ENCODE measurements around the gene BARD1.

BARD1 gene

DNA sequence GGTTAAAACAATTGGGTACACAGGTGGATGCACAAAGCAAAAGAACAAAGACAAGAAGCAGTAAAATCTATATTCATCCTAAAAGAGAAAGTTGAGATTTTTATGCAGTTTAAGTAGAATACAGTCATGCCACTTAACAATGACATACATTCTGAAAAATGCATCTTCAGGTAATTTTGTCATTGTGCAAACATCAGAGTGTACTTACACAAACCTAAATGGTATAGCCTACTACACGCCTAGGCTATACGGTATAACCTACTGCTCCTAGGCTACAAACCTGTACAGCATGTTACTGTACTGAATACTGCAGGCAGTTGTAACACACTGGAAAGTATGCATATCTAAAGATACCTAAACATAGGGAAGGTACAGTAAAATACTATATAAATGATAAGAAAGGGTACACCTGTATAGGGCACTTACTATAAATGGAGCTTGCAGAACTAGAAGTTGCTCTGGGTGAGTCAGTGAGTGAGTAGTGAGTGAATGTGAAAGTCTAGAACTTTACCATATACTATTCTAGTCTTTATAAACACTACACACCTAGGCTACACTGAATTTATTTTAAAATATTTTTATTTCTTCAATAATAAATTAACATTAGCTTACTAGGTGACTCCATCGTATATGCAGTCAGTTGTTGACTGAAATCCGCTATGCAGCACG, 132.9 kb downstream of the BARD1 start:
- H4K20me1 ChIP-seq (ENCODE audit: insufficient read depth, low read length) = no peaks in the 10 kb centered on the region
- H3K27ac ChIP-seq (ENCODE audit: low read depth, low read length, poor library complexity, severe bottlenecking) = no peak overlapping the region
- H3K36me3 ChIP-seq (ENCODE audit: insufficient read depth, low read length) = no peaks in the 10 kb centered on the region
- no peak overlapping the region for H3K4me3 ChIP-seq (ENCODE audit: low read depth, low read length, poor library complexity, severe bottlenecking)
- no peaks in the 10 kb centered on the region for H3K9me2 ChIP-seq (ENCODE audit: low read depth, low read length)
- H3K9me3 ChIP-seq (ENCODE audit: low read length) = no peaks in the 10 kb centered on the region
- H3K27me3 ChIP-seq (ENCODE audit: insufficient read depth, low read length) = no peaks in the 10 kb centered on the region
- H3K79me2 ChIP-seq (ENCODE audit: insufficient read depth, low read length) = no peaks in the 10 kb centered on the region
- no peak overlapping the region for H3K4me2 ChIP-seq (ENCODE audit: low read length)
- TF ChIP-seq EZH2 (IDR thresholded peaks at IDR 0.05; ENCODE audit: borderline replicate concordance, low read length) = no peak
- TF ChIP-seq, protein P1, sequence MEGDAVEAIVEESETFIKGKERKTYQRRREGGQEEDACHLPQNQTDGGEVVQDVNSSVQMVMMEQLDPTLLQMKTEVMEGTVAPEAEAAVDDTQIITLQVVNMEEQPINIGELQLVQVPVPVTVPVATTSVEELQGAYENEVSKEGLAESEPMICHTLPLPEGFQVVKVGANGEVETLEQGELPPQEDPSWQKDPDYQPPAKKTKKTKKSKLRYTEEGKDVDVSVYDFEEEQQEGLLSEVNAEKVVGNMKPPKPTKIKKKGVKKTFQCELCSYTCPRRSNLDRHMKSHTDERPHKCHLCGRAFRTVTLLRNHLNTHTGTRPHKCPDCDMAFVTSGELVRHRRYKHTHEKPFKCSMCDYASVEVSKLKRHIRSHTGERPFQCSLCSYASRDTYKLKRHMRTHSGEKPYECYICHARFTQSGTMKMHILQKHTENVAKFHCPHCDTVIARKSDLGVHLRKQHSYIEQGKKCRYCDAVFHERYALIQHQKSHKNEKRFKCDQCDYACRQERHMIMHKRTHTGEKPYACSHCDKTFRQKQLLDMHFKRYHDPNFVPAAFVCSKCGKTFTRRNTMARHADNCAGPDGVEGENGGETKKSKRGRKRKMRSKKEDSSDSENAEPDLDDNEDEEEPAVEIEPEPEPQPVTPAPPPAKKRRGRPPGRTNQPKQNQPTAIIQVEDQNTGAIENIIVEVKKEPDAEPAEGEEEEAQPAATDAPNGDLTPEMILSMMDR (IDR thresholded peaks at IDR 0.05; ENCODE audit: low read length) = no peak
- peaks cover 13% of the 10 kb centered on the region for H3K4me1 ChIP-seq (ENCODE audit: insufficient read depth, low read length, severe bottlenecking)
- H3K9ac ChIP-seq (ENCODE audit: low read length) = no peak overlapping the region
- H3F3A ChIP-seq (ENCODE audit: insufficient read depth, low read length) = no peaks in the 10 kb centered on the region
- H2AFZ ChIP-seq (ENCODE audit: low read length) = no peak overlapping the region

Data from OCI-LY1 (cell line).